Urinary bladder (tissue), 4 donors: ENCODE results near the gene TAOK2. TPM values are rescaled to one million over a fixed set of nuclear protein-coding genes. Genes with fewer than 3 reads are reported as not detected.

ENCODE experiments used
- DNase-seq: peaks from one replicate; pipeline ENCODE4 v3.0.0-alpha.2; 2015; ENCODE audit errors: extremely low spot score
- H3K27ac ChIP-seq: one replicate; pipeline ENCODE4 v1.5.1; 2013; ENCODE audit warnings: low read depth, mild to moderate bottlenecking, moderate library complexity
- H3K36me3 ChIP-seq: one replicate; pipeline ENCODE4 v1.6.1; 2013; ENCODE audit warnings: mild to moderate bottlenecking, moderate library complexity; ENCODE audit not compliant: insufficient read depth
- H3K4me1 ChIP-seq: one replicate; pipeline ENCODE4 v1.6.1; 2013; ENCODE audit warnings: mild to moderate bottlenecking, moderate library complexity; ENCODE audit not compliant: insufficient read depth
- H3K4me3 ChIP-seq: one replicate; pipeline ENCODE4 v1.5.1; 2013; ENCODE audit warnings: low read depth, low read length
- WGBS: extraction: QIAGEN DNeasy Blood & Tissue Kit; methylation state at CpG from one replicate; pipeline ENCODE4 v1.1.7; 2013; 5-methylcytosine and 5-hydroxymethylcytosine counted together
- polyA plus RNA-seq: library from polyadenylated mRNA; stranded (reverse); fragments of 200-250 nt; gene quantifications from one replicate; pipeline ENCODE4 v1.2.3, GENCODE V29; 2013
- total RNA-seq: library from RNA; depleted of rRNA; stranded (reverse); fragments of >200 nt; gene quantifications from one replicate; pipeline ENCODE4 v1.2.3, GENCODE V29; 2014
- donor health status: healthy with polysubstance abuse.
- donor health status: healthy.

The TAOK2 gene
- total and polyA plus RNA-seq, 2 donors = 35.6 to 37.9 TPM

DNA sequence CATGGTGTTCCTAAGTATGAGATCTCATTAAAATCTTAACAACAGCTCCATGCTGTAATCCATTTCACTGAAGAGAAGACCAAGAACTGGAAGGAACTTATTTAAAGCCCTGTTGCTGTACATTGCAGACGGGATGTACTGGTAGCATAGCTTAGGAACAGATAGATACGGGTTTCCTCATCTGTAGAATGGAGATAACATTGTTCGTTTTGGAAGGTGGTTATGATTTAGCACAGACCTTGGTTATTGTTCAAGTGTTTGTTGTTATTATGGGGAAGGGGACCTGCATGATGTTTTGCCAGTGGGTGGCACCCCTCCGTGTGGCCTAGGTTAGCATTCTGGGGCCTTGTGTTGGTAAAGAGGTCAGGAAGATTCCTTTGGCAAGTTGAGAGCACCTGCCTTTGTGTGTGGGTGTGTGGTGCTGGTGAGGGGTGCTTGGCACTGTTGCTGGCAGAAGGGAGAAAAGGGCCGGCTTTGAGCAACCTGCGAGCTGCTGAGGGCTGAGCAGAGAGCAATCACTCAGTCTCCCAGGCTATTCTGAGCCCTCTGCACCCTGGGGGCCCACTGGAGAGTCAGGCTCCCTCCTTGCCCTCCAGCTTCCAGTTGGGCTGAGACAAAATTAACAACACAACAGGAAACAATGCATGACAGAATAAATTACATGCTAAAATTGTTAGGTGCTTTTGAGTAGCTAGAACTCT, 2.3 kb downstream of the TAOK2 start:
- 23% methylated on average over 6 of the region's 6 CpGs for WGBS
- Histone ChIP-seq H3K4me3 (no peak overlapping the region), H3K4me1 (peaks cover 2% of the 10 kb centered on the region), H3K36me3 (no peaks in the 10 kb centered on the region), H3K27ac (no peak overlapping the region)
- DNase-seq = no peak

DNA sequence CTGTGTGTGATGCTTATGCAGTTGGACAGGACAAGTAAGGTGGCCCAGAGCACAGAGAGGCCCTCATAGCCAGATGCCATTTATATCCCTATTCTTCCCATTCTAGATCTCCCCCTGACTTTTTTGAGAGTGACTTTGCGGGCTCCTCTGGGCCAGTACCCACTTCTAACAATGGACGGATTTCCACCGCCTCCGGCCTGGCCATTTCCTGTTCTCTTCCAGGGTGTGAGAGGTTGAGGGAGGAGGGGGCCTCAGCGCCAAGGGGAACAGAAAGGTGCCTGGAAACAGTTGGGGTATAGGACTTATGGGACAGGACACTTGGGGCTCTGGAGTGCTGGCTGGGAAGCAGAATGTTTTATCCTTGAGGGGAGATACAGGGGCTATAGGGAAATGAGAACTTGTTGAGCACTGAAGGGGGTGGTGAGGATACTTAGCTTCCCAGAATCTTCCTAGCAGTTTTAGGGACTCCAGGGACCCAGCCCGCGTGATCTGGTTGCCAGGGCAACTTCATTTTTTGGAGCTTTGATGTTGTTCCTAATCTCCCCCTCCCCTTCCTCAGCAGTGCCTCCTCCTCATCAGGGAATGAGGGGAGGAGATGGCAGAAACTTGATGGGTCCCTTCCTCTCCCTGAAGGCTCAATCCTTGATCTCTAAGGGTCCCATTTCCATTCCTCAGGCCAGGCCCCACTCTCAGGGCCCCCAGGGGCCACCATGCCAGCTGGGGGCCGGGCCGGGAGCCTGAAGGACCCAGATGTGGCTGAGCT, 3.6 kb downstream of the TAOK2 start:
- H3K36me3 ChIP-seq = peaks cover 2% of the 10 kb centered on the region
- peaks cover 2% of the 10 kb centered on the region for H3K4me1 ChIP-seq
- no peak for DNase-seq
- no peak overlapping the region for H3K27ac ChIP-seq
- 78% methylated on average over 9 of the region's 9 CpGs for WGBS
- H3K4me3 ChIP-seq = no peak overlapping the region

DNA sequence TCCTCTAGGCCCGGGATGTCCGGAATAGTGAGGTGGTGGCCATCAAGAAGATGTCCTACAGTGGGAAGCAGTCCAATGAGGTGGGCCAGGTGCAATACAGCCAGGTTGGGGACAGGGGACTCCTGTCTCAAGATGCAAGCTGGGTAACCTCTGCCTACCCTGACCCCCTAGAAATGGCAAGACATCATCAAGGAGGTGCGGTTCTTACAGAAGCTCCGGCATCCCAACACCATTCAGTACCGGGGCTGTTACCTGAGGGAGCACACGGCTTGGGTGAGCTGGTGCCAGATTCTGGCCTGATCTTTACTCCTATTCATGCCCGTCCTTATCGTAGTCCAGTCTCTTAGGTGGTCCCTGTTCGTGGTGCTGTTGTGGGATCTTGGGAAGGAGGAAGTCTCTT, 4.4 kb downstream of the TAOK2 start:
- no peak for DNase-seq
- 91% methylated on average over 9 of the region's 9 CpGs for WGBS
- Histone ChIP-seq H3K4me3 (no peak overlapping the region), H3K4me1 (peaks cover 2% of the 10 kb centered on the region), H3K36me3 (peaks cover 2% of the 10 kb centered on the region), H3K27ac (no peak overlapping the region)

DNA sequence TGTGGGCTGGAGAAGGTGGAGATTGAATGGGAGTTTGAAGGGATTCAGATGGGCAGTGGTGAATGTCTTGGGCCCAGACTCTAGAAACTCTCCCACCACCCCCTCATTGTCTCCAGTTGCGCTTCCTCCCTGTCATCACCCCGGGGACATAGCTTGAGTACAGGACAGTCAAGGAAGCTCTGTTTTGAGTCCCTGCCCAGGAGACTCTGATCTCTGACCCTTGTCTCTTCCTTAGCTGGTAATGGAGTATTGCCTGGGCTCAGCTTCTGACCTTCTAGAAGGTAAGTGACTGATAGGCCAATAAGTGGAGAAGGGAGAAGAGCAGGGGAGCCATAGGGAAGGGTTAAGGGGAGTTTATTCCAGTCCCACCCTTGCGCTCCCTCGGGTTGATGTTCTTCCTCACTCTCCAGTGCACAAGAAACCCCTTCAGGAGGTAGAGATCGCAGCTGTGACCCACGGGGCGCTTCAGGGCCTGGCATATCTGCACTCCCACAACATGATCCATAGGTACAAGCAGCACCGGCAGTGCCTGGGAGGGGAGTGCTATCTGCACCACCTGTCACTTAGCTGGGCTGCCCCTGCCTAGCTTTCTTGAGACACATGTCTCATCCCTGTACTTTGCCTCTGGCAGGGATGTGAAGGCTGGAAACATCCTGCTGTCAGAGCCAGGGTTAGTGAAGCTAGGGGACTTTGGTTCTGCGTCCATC, 5.0 kb downstream of the TAOK2 start:
- WGBS = 92% methylated on average over 9 of the region's 9 CpGs
- no peak for DNase-seq
- H3K27ac ChIP-seq = no peak overlapping the region
- no peak overlapping the region for H3K4me3 ChIP-seq
- peaks cover 2% of the 10 kb centered on the region for H3K36me3 ChIP-seq
- peaks cover 2% of the 10 kb centered on the region for H3K4me1 ChIP-seq

DNA sequence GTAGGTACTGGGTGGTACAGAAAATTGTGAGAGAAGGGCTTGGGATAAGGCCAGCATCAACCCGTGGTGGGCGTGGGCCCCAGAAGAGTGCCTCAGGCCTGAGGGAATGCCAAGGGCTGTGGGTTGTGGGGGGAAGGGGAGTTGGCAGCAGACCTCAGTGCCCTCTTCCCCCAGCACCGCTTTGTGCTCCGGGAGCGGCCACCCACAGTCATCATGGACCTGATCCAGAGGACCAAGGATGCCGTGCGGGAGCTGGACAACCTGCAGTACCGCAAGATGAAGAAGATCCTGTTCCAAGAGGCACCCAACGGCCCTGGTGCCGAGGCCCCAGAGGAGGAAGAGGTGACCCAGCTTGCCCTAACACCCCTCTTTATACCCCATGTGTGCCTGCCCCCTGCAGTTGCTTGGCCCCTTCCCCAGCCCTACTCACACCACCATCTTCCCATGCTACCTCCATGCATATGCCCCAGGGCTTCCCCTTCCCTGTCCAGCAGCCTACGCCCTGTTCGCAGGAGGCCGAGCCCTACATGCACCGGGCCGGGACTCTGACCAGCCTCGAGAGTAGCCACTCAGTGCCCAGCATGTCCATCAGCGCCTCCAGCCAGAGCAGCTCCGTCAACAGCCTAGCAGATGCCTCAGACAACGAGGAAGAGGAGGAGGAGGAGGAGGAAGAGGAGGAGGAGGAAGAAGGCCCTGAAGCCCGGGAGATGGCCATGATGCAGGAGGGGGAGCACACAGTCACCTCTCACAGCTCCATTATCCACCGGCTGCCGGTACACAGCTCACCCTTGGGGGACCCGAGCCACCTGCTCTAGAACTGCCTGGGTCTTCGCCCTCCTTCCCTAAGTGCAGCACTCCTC, 9.1 kb downstream of the TAOK2 start:
- 88% methylated on average over 24 of the region's 24 CpGs for WGBS
- Histone ChIP-seq H3K4me1 (no peaks in the 10 kb centered on the region), H3K27ac (no peak overlapping the region), H3K36me3 (peaks cover 8% of the 10 kb centered on the region), H3K4me3 (no peak overlapping the region)
- DNase-seq = no peak

DNA sequence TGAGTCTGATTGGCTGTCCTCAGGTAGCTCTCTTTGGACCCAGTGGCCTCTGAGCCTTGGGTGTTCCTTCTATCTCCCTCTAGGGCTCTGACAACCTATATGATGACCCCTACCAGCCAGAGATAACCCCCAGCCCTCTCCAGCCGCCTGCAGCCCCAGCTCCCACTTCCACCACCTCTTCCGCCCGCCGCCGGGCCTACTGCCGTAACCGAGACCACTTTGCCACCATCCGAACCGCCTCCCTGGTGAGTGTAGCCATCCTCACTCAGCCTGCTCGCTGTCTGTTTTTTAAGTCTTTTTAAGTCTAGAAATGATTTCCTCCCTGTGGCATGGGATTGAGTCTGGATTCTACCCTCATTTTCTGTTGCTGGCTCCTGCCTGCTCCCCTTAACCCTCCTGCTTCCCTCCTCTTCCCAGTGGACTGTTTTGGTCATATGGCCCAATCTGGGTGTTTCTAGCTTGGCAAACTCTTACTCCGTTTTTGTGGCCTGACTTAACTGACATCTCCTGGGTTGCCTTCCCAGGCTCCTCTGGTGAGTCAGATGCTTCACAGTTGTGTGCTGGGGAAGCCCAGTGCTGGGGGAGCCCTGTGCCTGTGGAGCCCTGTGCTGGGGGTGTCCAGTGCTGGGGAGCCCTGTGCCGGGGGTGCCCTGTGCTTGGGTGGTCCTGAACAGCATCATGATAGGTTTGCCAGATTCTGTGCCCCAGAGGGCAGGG, 9.9 kb downstream of the TAOK2 start:
- H3K36me3 ChIP-seq = peaks cover 8% of the 10 kb centered on the region
- WGBS = 94% methylated on average over 12 of the region's 12 CpGs
- H3K4me1 ChIP-seq = no peaks in the 10 kb centered on the region
- H3K4me3 ChIP-seq = no peak overlapping the region
- no peak for DNase-seq
- H3K27ac ChIP-seq = no peak overlapping the region

DNA sequence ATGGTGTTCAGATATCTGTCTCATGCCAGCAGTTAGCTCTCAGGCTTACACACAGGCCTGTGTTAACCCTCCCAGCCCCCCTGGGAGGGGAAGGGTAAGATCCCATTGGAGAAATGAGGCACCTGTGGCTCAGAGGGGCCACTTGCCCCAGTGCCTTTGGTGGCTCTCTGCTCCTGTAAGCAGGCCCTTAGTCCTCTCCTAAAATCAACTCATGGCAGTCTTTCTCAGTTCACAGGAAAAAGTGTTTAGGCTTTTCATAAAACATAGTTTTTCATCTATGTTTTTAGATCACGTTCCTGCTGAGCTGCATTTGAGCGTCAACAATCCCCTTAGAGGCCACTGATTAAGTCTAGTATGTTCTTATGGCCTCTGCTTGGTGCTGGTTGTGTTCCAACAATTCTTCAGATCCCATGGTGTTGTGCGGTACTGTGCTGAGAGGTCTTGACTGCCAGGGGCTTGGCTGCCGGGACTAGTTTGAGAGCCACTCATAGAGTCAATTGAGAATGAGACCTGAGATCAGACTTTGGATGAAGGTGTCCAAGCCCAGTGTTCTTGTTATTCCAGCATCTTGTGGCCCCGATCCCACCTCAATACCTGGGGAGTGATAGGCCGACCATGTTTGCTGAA, 10.6 kb downstream of the TAOK2 start:
- no peaks in the 10 kb centered on the region for H3K4me1 ChIP-seq
- 93% methylated on average over 6 of the region's 6 CpGs for WGBS
- no peak overlapping the region for H3K4me3 ChIP-seq
- H3K36me3 ChIP-seq = peaks cover 8% of the 10 kb centered on the region
- no peak for DNase-seq
- no peak overlapping the region for H3K27ac ChIP-seq

DNA sequence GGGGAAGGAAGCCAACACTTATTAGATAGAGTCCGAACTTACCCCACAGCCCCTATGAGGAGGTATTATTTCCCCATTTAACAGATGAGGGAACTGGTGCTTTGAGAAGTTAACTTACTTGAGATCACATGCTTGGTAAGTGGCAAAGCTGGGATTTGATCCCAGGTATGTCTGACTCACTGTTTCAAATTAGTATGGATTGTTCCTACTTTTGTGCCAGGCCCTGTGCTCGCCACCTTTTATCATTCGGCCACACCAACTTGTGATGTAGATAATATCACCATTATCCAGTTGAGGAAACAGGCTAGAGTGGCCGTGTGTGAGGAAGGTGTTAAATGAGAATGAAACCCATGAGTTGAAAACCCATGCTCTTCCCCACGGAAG, 11.1 kb downstream of the TAOK2 start:
- H3K4me1 ChIP-seq = no peaks in the 10 kb centered on the region
- 92% methylated on average over 5 of the region's 5 CpGs for WGBS
- DNase-seq = no peak
- no peak overlapping the region for H3K4me3 ChIP-seq
- peaks cover 8% of the 10 kb centered on the region for H3K36me3 ChIP-seq
- no peak overlapping the region for H3K27ac ChIP-seq

DNA sequence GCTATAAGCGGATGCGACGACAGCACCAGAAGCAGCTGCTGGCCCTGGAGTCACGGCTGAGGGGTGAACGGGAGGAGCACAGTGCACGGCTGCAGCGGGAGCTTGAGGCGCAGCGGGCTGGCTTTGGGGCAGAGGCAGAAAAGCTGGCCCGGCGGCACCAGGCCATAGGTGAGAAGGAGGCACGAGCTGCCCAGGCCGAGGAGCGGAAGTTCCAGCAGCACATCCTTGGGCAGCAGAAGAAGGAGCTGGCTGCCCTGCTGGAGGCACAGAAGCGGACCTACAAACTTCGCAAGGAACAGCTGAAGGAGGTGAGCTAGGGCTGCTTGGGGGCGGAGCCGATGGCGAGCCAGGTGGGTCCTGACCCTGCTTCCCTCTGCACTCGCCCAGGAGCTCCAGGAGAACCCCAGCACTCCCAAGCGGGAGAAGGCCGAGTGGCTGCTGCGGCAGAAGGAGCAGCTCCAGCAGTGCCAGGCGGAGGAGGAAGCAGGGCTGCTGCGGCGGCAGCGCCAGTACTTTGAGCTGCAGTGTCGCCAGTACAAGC, 11.7 kb downstream of the TAOK2 start:
- Histone ChIP-seq H3K27ac (no peak overlapping the region), H3K4me3 (no peak overlapping the region), H3K36me3 (peaks cover 8% of the 10 kb centered on the region), H3K4me1 (no peaks in the 10 kb centered on the region)
- DNase-seq = no peak
- 93% methylated on average over 28 of the region's 28 CpGs for WGBS

DNA sequence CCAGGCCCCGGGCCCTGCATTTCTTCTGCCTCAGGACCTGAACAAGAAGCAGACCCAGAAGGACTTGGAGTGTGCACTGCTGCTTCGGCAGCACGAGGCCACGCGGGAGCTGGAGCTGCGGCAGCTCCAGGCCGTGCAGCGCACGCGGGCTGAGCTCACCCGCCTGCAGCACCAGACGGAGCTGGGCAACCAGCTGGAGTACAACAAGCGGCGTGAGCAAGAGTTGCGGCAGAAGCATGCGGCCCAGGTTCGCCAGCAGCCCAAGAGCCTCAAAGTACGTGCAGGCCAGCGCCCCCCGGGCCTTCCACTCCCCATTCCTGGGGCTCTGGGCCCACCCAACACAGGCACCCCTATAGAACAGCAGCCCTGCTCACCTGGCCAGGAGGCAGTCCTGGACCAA, 12.6 kb downstream of the TAOK2 start:
- H3K4me1 ChIP-seq = no peaks in the 10 kb centered on the region
- no peak overlapping the region for H3K4me3 ChIP-seq
- peaks cover 12% of the 10 kb centered on the region for H3K36me3 ChIP-seq
- DNase-seq = no peak
- WGBS = 93% methylated on average over 20 of the region's 20 CpGs
- no peak overlapping the region for H3K27ac ChIP-seq

DNA sequence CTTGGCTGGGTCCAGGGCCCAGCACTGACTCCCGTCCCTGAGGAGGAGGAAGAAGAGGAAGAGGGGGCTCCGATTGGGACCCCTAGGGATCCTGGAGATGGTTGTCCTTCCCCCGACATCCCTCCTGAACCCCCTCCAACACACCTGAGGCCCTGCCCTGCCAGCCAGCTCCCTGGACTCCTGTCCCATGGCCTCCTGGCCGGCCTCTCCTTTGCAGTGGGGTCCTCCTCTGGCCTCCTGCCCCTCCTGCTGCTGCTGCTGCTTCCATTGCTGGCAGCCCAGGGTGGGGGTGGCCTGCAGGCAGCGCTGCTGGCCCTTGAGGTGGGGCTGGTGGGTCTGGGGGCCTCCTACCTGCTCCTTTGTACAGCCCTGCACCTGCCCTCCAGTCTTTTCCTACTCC, 13.3 kb downstream of the TAOK2 start:
- 92% methylated on average over 5 of the region's 5 CpGs for WGBS
- Histone ChIP-seq H3K27ac (no peak overlapping the region), H3K4me1 (no peaks in the 10 kb centered on the region), H3K4me3 (no peak overlapping the region), H3K36me3 (peaks cover 10% of the 10 kb centered on the region)
- DNase-seq = no peak

DNA sequence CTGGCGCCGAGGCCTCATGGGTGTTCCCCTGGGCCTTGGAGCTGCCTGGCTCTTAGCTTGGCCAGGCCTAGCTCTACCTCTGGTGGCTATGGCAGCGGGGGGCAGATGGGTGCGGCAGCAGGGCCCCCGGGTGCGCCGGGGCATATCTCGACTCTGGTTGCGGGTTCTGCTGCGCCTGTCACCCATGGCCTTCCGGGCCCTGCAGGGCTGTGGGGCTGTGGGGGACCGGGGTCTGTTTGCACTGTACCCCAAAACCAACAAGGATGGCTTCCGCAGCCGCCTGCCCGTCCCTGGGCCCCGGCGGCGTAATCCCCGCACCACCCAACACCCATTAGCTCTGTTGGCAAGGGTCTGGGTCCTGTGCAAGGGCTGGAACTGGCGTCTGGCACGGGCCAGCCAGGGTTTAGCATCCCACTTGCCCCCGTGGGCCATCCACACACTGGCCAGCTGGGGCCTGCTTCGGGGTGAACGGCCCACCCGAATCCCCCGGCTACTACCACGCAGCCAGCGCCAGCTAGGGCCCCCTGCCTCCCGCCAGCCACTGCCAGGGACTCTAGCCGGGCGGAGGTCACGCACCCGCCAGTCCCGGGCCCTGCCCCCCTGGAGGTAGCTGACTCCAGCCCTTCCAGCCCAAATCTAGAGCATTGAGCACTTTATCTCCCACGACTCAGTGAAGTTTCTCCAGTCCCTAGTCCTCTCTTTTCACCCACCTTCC, 13.9 kb downstream of the TAOK2 start:
- peaks cover 10% of the 10 kb centered on the region for H3K36me3 ChIP-seq

More for the DNA sequence above, 13.9 kb downstream of the TAOK2 start:
- Histone ChIP-seq H3K4me1 (no peaks in the 10 kb centered on the region), H3K4me3 (no peak overlapping the region), H3K27ac (no peak overlapping the region)
- WGBS = 94% methylated on average over 35 of the region's 35 CpGs
- DNase-seq = no peak
